Right hindlimb (tissue), 1 donor: Measurements from ENCODE around the gene CXXC5.

Experiments used
- DNase-seq: peaks from one replicate; pipeline ENCODE4 v3.0.0-alpha.2; 2018

The CXXC5 gene

GRCh38 chr5:139683295-139684271, 35.4 kb downstream of the CXXC5 start:
- no peak for DNase-seq

DNA sequence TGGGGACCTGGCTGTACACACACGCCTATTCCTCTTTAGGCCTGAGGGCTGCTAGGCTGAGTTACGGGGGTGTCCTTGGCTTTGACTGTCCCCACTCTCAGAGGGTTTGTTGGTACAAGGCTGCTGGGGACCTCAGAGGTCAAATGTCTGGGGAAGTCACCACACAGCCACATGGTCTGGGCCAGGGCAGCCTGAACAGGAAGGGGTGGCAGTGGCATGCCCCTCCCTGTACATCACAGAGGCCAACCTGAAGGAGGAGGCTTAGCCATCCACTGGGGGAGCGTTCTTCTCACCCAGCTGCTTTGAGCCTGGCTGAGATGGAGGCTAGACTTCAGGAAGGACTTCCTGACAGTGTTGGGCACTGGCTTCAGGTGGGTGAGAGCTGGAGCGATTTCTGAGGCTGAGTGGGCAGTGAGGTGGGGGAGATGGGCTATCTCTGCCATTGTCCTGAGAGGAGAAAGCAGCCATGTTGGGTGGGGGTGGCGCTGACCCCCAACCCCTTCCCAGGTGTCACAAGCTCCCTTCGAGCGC, 36.3 kb downstream of the CXXC5 start:
- no peak for DNase-seq

DNA sequence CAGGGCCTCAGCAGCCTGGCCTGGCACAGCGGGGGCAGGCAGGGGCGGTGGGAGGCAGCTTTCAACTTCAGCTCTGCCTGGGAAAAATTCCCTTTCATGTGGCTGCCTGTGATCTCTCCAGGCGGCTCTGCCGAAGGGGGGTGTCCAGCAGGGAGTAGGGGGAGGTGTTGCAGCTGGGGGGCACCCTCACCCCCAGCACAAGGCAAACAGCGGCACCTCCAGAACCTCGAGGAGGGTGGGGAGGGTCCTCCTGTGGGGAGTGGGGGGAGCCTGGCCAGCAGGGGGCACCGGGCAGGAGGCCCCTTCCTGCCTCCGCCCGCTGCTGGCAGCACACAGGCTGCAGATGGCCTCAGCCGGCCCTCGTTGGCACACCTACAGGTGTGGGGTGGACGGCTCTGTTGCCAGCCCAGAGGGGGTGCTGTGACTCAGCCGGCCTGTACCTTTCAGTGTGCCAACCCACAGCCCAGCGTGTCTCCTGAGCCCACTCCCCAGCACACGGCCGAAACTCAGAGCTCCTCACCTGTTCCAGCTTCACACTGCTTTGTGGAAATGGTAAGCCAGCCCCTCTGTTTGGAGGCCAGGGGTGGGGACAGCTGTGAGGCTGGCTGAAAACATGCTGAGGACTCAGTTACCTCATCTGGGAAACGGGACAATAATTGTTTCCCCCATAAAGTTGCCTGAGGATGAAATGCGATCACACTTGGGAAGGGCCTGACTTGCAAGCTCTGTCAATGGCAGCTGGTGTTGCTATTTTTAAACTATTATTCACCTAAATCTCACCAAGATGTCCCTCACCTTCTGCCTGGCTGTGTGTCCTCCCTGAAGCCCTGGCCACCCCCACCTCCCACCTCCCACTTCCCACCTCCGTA, 37.0 kb downstream of the CXXC5 start:
- peak; percentile 54 for DNase-seq

DNA sequence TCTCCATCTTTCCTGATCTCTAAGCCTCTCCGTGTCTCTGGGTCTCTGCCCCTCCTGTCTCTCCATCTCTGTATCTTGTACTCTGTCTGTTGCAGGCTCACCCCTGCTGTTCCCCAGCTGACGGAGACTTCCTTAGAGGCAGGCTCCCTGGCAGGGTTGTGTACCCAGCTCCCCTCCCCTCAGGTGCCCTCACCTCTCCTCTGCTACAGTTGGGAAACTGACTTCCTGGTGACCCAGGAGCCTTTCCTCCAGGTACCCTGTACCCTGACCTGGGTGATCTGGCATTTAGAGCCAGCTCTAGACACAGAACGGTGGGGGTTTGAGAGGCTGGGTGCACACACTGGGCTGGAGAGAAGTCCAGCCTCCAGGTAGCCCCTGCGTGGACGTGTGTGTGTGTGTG, 37.7 kb downstream of the CXXC5 start:
- no peak for DNase-seq

- DNase-seq = no peak
These were observed 38.2 kb downstream of the CXXC5 start for GRCh38 chr5:139686356-139686705.

GRCh38 chr5:139686706-139687441, 38.7 kb downstream of the CXXC5 start:
- DNase-seq = no peak

- no peak for DNase-seq
These were observed 39.5 kb downstream of the CXXC5 start for GRCh38 chr5:139687656-139688055.

- DNase-seq = no peak
These were observed 40.0 kb downstream of the CXXC5 start for GRCh38 chr5:139688088-139688702.

DNA sequence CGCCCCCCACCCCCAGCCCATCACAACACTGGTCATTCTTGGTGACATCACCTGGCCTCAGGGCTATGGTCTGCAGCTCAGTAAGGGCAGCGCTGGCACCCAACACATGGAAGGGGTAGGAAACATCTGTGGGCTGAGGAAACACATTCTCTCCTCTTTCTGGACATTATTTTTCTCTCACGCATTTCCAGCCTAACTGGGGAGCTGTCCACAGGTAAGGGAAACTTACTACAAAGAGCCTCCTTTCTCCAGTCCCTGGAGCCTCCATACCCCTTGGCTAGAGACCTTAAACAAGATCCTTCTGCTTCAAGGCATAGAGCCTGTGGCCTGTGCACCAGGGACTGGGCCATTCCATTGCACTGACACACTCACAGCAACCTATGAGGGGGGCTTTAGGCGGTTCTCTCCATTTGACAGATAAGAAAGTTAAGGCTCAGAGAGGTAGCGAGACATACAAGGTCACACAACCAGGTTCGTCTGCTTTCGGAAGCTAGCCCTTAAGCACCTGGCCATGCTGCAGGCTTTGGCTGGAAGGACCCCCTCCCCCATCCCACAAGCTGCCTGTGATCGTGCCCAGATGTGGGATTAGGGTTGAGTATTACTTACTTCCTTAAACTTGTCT, 40.7 kb downstream of the CXXC5 start:
- no peak for DNase-seq

DNA sequence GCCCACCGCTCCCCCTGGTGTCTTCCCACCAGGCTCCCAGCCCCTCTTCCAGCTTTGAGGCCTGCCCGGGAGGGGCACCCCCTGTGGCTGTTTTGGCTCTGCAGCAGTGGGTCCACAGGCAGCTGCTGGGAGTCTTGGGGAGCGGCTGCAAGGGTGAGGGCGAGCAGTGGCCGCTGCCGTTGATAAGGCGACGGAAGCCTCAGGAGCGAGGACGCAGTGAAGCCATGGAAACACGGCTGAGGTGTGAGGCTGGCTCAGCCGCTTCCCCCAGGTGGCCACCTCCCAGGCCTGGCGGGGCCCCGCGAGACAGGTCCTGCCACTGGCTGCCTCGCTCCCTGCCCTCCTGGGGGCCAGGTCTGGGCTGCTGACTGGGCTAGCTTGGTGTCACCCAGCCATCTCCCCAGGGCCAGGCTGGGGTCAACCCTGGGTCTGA, 41.5 kb downstream of the CXXC5 start:
- DNase-seq = no peak

DNA sequence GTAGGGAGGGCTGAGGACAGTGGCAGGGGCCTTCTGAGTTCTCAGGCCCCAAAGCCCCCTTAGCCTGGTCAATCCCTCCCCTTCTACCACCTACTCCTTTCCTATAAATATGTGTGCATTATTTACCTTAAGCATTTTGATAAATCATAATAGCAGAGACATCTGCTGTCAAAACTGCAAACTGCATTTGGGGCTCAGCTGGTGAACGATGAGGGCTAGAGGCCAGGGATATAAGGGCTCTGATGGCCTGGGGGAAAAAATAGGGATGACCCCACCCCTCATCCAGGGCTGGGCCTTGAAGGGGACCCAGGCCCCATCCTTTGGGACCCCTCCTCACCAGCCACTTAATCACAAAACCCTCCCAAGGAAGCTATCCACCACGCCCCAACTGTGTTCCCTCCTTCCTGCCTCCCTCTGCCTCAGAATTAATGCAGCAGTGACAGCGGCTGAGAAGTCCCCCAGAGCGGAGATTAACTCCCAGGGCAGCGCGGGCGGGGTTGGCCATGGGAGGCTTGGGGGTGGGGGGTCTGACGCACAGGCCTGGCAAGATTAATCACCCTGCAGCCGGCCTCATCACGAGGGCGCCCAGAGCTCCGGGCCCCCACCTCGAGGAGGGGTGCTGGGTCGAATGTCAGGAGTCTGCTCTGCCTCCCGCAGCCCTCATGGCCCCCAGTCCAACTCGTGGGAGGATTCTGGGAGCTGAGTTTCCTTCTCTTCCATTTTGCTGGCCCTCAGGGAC, 42.1 kb downstream of the CXXC5 start:
- DNase-seq = peak; percentile 57

DNA sequence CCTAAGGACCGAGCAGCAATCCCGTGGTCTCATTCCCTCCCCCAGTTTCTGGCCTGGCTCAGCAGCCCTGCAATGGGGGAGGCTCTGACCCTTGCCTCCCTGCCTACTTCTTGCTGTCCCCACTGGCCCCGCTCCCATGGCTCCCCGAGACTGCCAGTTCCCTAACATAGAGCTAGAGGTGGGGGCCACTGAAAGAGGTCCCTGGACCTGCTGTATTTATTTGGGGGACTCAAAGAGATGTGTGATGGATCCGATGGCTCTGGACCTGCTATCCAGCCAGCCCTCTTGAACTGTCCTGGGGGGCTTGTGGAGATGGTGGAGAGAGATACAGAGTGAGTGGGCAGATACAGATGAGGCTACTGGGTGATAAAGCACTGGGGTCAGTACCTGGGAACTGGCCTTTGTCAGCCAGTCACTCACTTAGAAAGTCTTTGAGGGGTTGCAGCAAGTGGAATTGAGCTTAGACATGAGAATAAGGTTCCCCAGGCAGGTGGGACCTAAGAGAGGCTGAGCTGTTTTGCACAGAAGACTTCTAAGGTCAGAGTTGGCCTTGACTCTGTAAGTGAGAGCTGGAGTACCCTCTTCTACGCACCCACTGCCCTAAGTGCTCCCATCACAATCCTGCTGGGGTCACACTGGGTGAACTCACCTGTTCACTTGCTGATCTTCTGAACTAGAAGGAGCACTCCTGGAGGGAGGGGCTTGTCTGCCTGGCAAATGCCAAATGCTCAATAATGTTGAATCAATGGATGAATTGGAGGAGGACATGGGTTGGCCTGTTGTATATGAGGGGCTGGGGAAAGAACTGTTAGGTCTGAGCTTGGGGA, 42.9 kb downstream of the CXXC5 start:
- DNase-seq = peak; percentile 44

DNA sequence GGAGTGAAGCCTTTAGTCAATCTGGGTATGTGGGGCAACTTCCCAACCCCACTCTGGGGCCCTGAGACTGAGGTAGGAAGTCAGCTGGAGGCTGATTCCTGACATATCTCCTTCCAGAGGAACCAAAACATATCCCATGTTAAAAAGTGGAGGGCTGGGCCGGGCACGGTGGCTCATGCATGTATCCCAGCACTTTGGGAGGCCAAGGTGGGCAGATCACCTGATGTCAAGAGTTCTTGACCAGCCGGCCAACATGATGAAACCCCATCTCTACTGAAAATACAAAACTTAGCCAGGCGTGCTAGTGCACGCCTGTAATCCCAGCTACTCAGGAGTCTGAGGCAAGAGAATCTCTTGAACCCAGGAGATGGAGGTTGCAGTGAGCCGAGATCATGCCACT, 44.0 kb downstream of the CXXC5 start:
- DNase-seq = no peak

GRCh38 chr5:139692679-139693308, 44.6 kb downstream of the CXXC5 start:
- peak; percentile 61 for DNase-seq

- no peak for DNase-seq
These were observed 45.7 kb downstream of the CXXC5 start for GRCh38 chr5:139693676-139694364.

DNA sequence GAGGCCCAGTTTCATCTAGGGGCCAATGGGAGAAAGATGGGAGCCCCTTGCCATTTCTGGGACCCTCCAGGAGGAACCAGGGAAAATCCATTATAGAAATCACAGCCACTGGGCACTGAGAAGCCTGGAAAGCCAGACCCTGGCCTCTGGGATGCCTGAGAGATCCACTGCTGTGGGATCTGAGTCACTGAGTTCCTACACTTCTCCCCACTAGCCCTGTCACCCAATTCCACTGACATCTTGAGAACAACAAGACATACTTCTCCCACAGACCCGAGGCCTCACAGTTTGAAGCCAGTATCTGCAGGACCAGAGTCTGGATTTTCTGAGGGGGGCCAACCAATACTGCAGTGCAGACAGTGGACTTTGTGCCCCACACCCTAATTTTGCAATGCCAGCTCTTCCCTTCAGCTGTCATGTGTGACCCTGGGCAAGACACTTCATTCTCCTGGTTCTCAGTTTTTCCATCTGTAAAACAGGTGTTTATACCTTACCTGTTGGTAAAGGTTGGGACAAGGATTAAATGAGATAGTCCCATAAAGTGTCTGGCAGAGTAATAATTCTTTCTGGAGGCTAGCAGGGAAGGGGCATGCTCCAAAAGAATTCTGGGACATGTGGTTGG, 46.5 kb downstream of the CXXC5 start:
- DNase-seq = no peak

DNA sequence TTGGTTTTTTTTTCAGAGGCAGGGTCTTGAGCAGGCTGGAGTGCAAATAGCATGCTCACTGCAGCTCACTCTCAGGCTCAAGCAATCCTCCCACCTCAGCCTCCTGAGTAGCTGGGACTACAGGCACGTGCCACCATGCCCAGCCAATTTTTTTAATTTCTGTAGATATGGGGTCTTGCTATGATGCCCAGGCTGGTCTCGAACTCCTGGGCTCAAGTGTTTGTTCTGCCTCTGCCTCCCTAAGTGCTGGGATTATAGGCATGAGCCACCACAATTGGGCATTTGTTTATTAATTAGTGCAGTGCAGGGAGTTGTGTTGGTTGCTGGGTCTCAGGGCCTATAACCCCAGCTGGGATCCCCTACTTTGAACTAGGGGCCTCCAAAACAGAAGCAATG, 47.0 kb downstream of the CXXC5 start:
- peak; percentile 6 for DNase-seq

DNA sequence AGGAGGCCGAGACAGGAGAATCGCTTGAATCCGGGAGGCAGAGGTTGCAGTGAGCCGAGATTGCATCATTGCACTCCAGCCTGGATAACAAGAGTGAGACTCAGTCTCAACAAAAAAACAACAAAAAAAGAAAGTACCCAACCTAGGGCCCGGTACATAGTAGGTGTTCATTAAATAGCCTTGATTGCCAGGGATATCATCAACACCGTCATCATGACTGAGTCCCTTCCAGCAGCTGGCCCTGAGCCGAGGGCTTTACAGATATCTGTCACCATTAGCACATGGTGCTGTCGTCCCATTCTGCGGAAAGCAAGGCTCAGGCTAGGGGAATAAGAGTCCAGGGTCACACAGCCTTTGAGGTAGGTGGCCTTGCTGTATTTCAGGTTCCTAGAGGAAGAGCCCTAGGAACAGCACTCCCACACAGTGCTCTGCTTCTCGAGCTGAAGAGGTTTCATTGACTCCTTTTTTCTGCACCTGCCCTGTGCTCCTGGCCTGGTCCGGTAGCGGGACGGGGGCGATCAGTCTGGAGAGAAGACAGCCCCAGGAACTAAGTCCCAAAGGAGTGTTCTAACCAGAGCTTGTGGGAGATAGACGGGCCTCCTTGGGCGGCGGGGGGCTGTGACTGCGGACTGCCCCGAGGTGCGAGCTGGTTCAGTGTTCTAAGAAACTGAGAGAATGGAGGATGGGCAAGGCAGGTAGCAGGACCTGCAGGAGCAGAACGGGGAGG, 48.2 kb downstream of the CXXC5 start:
- no peak for DNase-seq
